Glutamatergic neuron (in vitro differentiated cells): Measurements from ENCODE around the gene CEMIP. TPM values are rescaled to one million over a fixed set of nuclear protein-coding genes. Genes with fewer than 3 reads are reported as not detected.

Source experiments
- DNase-seq: peaks from one replicate; pipeline ENCODE4 v3.0.0; 2022
- H3K27ac Mint-ChIP-seq: one replicate; pipeline ENCODE4 v1.8.0; 2020; ENCODE audit warnings: mild to moderate bottlenecking, mixed read lengths, inconsistent platforms; ENCODE audit not compliant: unreplicated experiment
- H3K27me3 Mint-ChIP-seq: one replicate; pipeline ENCODE4 v1.8.0; 2020; ENCODE audit warnings: mild to moderate bottlenecking, moderate library complexity, mixed read lengths, inconsistent platforms; ENCODE audit not compliant: unreplicated experiment
- H3K36me3 Mint-ChIP-seq: one replicate; pipeline ENCODE4 v1.8.0; 2020; ENCODE audit warnings: mild to moderate bottlenecking, mixed read lengths, inconsistent platforms; ENCODE audit not compliant: unreplicated experiment
- H3K4me1 Mint-ChIP-seq: one replicate; pipeline ENCODE4 v1.8.0; 2020; ENCODE audit warnings: mild to moderate bottlenecking, low read depth, mixed read lengths, inconsistent platforms; ENCODE audit not compliant: unreplicated experiment
- H3K4me3 Mint-ChIP-seq: one replicate; pipeline ENCODE4 v1.8.0; 2020; ENCODE audit warnings: mild to moderate bottlenecking, mixed read lengths, inconsistent platforms; ENCODE audit not compliant: unreplicated experiment
- H3K9me3 Mint-ChIP-seq: one replicate; pipeline ENCODE4 v1.8.0; 2020; ENCODE audit warnings: mild to moderate bottlenecking, moderate library complexity, mixed read lengths, inconsistent platforms; ENCODE audit not compliant: unreplicated experiment
- CTCF ChIP-seq: fragments of 200-600 bp; sonication (generic); IDR thresholded peaks from one replicate; pipeline ENCODE4 v1.5.0; 2021; ENCODE audit not compliant: partially characterized antibody, unreplicated experiment
- total RNA-seq: library from RNA; stranded (reverse); fragmentation: NEBNext Ultra II Directional; extraction: Animal tissue kit (Norgen Biotek cat#: 25700); gene quantifications from one replicate; pipeline ENCODE4 v1.2.1, GENCODE V29; 2021; ENCODE audit not compliant: unreplicated experiment

CEMIP gene
- total RNA-seq, 1 donor from 2014 or later: 0.25 TPM

- no peak overlapping the region for H3K4me3 Mint-ChIP-seq
- peaks cover 3% of the 10 kb centered on the region for H3K4me1 Mint-ChIP-seq
- no peak for TF ChIP-seq CTCF
- no peaks in the 10 kb centered on the region for H3K27me3 Mint-ChIP-seq
- peaks cover 12% of the 10 kb centered on the region for H3K36me3 Mint-ChIP-seq
- H3K27ac Mint-ChIP-seq: no peak overlapping the region
- H3K9me3 Mint-ChIP-seq: peaks cover 2% of the 10 kb centered on the region
- no peak for DNase-seq
These were observed 188.3 kb downstream of the CEMIP start for GRCh38 chr15:80967451-80967850.

- DNase-seq: no peak
- Mint-ChIP-seq H3K27ac (no peak overlapping the region), H3K4me1 (peaks cover 3% of the 10 kb centered on the region), H3K36me3 (peaks cover 12% of the 10 kb centered on the region), H3K9me3 (peaks cover 2% of the 10 kb centered on the region), H3K4me3 (no peak overlapping the region), H3K27me3 (no peaks in the 10 kb centered on the region)
- TF ChIP-seq CTCF: no peak
These were observed 188.9 kb downstream of the CEMIP start for GRCh38 chr15:80967991-80968510.

- H3K9me3 Mint-ChIP-seq: no peaks in the 10 kb centered on the region
- no peak for DNase-seq
- H3K4me3 Mint-ChIP-seq: no peak overlapping the region
- TF ChIP-seq CTCF: no peak
- no peaks in the 10 kb centered on the region for H3K27me3 Mint-ChIP-seq
- no peak overlapping the region for H3K27ac Mint-ChIP-seq
- peaks cover 9% of the 10 kb centered on the region for H3K4me1 Mint-ChIP-seq
- peaks cover 2% of the 10 kb centered on the region for H3K36me3 Mint-ChIP-seq
These were observed 190.1 kb downstream of the CEMIP start for GRCh38 chr15:80969316-80969715.

- no peaks in the 10 kb centered on the region for H3K27me3 Mint-ChIP-seq
- no peak overlapping the region for H3K4me3 Mint-ChIP-seq
- H3K27ac Mint-ChIP-seq: no peak overlapping the region
- peaks cover 2% of the 10 kb centered on the region for H3K9me3 Mint-ChIP-seq
- peak; percentile 69 for DNase-seq
- TF ChIP-seq CTCF: peak; percentile 96
- peaks cover 9% of the 10 kb centered on the region for H3K4me1 Mint-ChIP-seq
- no peaks in the 10 kb centered on the region for H3K36me3 Mint-ChIP-seq
These were observed 191.0 kb downstream of the CEMIP start for GRCh38 chr15:80970018-80970657.

- Mint-ChIP-seq H3K27ac (no peak overlapping the region), H3K4me1 (peaks cover 9% of the 10 kb centered on the region)
- DNase-seq: no peak
These were observed 191.5 kb downstream of the CEMIP start for GRCh38 chr15:80970658-80971057.

More at GRCh38 chr15:80970658-80971057, 191.5 kb downstream of the CEMIP start:
- no peak for TF ChIP-seq CTCF
- Mint-ChIP-seq H3K9me3 (peaks cover 2% of the 10 kb centered on the region), H3K36me3 (no peaks in the 10 kb centered on the region), H3K27me3 (no peaks in the 10 kb centered on the region), H3K4me3 (no peak overlapping the region)
